SH-SY5Y (cell line): Measurements from ENCODE around the gene NUP98.

Source experiments
- GATA2 ChIP-seq: IDR thresholded peaks from 2 replicates; pipeline ENCODE4 v1.6.1; 2011; ENCODE audit warnings: mild to moderate bottlenecking, low read depth, low read length
- GATA3 ChIP-seq: IDR thresholded peaks from 2 replicates; pipeline ENCODE4 v1.6.1; 2011; ENCODE audit warnings: low read depth, mild to moderate bottlenecking, low read length, moderate library complexity

DNA sequence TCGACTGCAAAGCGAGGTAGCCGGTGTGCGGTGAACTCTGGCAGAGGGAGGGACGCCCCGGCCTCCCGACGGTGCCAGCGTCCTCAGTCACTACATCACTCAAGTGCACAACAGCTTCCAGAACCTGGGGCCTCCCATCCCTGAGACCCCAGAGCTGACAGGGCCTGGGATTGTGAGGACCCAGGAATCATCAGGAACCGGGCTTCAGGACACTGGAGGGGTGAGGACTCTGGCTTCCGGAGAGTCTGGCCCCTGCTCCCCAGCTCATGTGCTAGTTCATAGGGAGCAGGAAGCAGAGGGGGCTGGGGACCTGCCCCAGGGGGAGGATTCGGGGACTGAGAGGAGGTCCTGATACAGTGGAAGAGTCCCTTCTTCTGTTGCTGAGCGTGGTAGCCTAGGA is 160.2 kb downstream of the NUP98 start:
- no peak for TF ChIP-seq GATA2
- no peak for TF ChIP-seq GATA3
